ENCODE data around the gene AMBN. TPM values are rescaled to one million over a fixed set of nuclear protein-coding genes. Genes with fewer than 3 reads are reported as not detected.

The AMBN gene
- under 1 TPM in 2 of 4 donors, not detected in 2; 0.42 to 0.68 TPM for total RNA-seq

- TF ChIP-seq POLR2A (IDR thresholded peaks at IDR 0.05): no peak
- TF ChIP-seq CTCF (IDR thresholded peaks at IDR 0.05): no peak
- TF ChIP-seq EP300 (IDR thresholded peaks at IDR 0.05): no peak
- no peak for TF ChIP-seq POLR2AphosphoS5 (IDR thresholded peaks at IDR 0.05)
- no peak within 1 kb of the TSS for H3K27ac ChIP-seq
- no peak for DNase-seq (ENCODE audit: low spot score in 2 of 2)
- H3K4me1 ChIP-seq: no peaks in the 10 kb centered on the region
- no peaks in the 10 kb centered on the region for H3K27me3 ChIP-seq
- H3K4me3 ChIP-seq: no peak within 1 kb of the TSS
- 45% methylated on average over 5 of the region's 5 CpGs for WGBS
- no peaks in the 10 kb centered on the region for H3K9me3 ChIP-seq
- H3K36me3 ChIP-seq: no peaks in the 10 kb centered on the region
These were observed at the start of gene AMBN for GRCh38 chr4:70591955-70592582. TSS of gene AMBN (plus strand) at chr4:70592256. CDS start at chr4:70592359, 103 bp downstream.

GRCh38 chr4:70544279-70544868, 47.7 kb upstream of the AMBN start:
- Histone ChIP-seq H3K36me3 (no peaks in the 10 kb centered on the region), H3K27ac (no peak overlapping the region), H3K4me1 (no peaks in the 10 kb centered on the region), H3K9me3 (no peaks in the 10 kb centered on the region), H3K27me3 (no peaks in the 10 kb centered on the region), H3K4me3 (no peak overlapping the region)
- no peak for DNase-seq (ENCODE audit: low spot score in 2 of 2)
- no peak for TF ChIP-seq POLR2AphosphoS5 (IDR thresholded peaks at IDR 0.05)
- TF ChIP-seq EP300 (IDR thresholded peaks at IDR 0.05): no peak
- no peak for TF ChIP-seq POLR2A (IDR thresholded peaks at IDR 0.05)
- no peak for TF ChIP-seq CTCF (IDR thresholded peaks at IDR 0.05)

DNA sequence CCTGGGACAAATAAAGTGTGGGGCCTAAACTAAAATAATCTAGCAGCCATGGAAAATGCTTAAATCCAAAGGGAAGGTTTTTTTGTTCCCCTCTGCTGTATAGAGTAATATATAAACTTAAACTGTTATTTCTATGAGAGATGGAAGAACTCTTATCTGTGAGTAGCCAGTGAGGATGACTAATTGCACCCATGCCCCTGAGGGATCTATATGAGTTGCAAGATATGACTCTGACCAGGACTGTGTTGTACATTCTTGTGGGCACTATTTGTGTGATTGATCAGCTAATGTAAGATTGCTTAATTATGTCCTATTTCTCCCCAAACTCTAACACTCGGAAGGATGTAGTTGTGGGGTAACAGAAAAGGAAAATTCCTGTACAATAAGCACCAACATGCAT, 35.2 kb upstream of the AMBN start:
- DNase-seq (ENCODE audit: low spot score in 2 of 2): no peak
- TF ChIP-seq CTCF (IDR thresholded peaks at IDR 0.05) (no peak), POLR2AphosphoS5 (IDR thresholded peaks at IDR 0.05) (no peak), POLR2A (IDR thresholded peaks at IDR 0.05) (no peak), EP300 (IDR thresholded peaks at IDR 0.05) (no peak)
- Histone ChIP-seq H3K27ac (no peak overlapping the region), H3K4me3 (no peak overlapping the region), H3K9me3 (no peaks in the 10 kb centered on the region), H3K36me3 (no peaks in the 10 kb centered on the region), H3K27me3 (no peaks in the 10 kb centered on the region), H3K4me1 (no peaks in the 10 kb centered on the region)
- WGBS: 89% methylated on average over 1 of the region's 1 CpG

GRCh38 chr4:70559211-70559830, 32.7 kb upstream of the AMBN start:
- no peak for DNase-seq (ENCODE audit: low spot score in 2 of 2)
- WGBS: 37% methylated on average over 2 of the region's 2 CpGs

More at GRCh38 chr4:70559211-70559830, 32.7 kb upstream of the AMBN start:
- no peaks in the 10 kb centered on the region for H3K9me3 ChIP-seq
- no peak overlapping the region for H3K4me3 ChIP-seq
- TF ChIP-seq EP300 (IDR thresholded peaks at IDR 0.05): no peak
- TF ChIP-seq CTCF (IDR thresholded peaks at IDR 0.05): peak in 1 of 2 donors; percentile 54
- H3K36me3 ChIP-seq: no peaks in the 10 kb centered on the region
- H3K27ac ChIP-seq: no peak overlapping the region
- no peaks in the 10 kb centered on the region for H3K27me3 ChIP-seq
- H3K4me1 ChIP-seq: no peaks in the 10 kb centered on the region

Measured in suprapubic skin (tissue), 4 donors.